GM10266 (cell line): Measurements from ENCODE around the gene TPRG1.
A peak's percentile ranks its signal among the peaks of the same experiment; 100 is the strongest.

Experiments
- DNase-seq: peaks from one replicate; pipeline ENCODE4 v3.0.0; 2012; ENCODE audit errors: extremely low spot score
- TF ChIP-seq, protein P1 (sequence below): IDR thresholded peaks from 2 replicates; pipeline ENCODE4 v1.5.1; 2012; ENCODE audit warnings: mild to moderate bottlenecking, low read depth; ENCODE audit not compliant: control insufficient read depth, insufficient read depth; ENCODE audit errors: missing control alignments

TPRG1 gene

DNA sequence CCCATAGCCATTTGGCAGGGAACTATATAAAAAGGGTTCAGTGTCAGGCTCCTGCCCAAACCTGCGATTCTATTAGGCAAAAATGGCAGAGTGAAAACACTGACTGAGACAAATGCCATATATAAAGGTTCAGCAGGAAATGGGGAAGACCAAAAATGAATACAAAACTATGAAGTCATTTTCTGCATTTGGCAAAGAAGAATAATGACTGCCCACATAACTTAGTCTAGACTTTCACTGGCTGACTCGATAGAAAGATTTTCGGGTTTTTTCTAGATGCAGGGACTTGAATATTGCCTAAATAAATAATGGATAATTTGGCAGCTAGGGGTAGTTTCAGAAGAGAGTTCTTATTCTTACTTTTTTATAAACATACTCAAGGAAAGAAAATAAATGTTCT, 178.0 kb downstream of the TPRG1 start:
- TF ChIP-seq, protein P1, sequence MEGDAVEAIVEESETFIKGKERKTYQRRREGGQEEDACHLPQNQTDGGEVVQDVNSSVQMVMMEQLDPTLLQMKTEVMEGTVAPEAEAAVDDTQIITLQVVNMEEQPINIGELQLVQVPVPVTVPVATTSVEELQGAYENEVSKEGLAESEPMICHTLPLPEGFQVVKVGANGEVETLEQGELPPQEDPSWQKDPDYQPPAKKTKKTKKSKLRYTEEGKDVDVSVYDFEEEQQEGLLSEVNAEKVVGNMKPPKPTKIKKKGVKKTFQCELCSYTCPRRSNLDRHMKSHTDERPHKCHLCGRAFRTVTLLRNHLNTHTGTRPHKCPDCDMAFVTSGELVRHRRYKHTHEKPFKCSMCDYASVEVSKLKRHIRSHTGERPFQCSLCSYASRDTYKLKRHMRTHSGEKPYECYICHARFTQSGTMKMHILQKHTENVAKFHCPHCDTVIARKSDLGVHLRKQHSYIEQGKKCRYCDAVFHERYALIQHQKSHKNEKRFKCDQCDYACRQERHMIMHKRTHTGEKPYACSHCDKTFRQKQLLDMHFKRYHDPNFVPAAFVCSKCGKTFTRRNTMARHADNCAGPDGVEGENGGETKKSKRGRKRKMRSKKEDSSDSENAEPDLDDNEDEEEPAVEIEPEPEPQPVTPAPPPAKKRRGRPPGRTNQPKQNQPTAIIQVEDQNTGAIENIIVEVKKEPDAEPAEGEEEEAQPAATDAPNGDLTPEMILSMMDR, result no peak
- peak; percentile 49 for DNase-seq

DNA sequence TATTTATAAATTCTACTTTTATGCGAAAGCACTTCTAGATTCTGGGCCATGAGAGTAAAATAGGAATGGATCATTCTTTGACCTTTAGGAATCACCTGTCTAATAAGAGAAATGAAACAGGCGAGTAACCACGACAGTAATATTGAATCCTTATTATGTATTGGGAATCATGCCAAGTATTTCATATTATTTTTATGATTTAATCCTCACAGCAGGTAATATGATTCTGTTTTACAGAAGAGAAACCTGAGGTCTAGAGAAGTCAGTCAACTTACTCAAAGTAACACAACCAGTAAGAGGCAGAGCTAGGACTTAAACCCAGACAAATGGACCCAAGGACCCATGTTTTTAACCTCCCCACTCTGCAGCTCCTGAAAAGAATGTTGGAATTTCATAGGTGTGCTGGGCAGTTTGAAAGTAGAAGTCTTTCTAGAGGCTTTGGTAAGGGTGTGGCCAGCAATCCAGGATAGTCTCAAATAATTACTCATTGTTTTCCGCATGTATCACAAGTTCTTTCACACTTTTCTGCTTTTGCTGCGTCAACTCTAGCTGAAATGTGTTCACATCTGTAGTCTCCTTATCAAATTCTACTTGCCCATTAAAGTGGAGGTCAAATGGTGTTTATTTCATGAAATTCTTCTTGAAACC, 181.7 kb downstream of the TPRG1 start:
- no peak for DNase-seq
- TF ChIP-seq, protein P1, result no peak

DNA sequence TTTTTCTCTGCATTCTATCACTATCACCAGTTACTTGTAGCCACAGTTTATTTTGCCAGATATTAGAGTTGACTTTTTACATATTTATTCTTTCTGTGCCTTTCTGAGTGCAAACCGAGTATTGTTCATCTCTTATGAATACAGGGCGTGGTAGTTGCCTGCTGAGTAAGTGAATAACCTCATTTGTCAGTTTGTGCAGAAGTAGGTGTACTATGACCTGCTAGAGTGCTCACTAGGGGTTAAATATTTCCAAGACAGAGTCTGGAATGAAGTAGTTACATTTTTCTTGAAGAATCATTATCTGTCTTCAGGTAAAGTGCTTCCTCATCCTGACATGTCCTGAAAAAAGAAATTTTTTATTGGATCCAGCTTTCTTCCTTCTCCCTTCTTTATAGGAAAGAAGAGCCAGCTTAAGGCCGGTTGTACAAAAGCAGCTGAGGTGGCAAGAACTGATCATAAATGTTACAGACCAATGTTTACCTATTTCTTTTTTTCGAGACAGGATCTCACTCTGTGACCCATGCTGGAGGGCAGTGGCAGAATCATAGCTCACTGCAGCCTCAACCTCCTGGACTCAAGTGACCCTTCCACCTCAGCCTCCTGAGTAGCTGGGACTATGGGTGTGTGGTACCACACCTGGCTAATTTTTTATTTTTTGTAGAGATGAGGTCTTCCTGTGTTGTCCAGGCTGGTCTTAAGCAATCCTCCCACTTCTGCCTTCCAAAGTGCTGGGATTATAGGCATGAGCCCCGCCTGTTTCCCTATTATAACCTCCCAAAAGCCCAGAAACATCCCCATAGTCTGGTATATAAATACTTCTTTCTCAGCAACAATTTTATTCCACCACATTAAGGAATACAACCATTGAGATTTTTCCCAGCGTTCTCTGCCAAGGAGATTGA, 182.5 kb downstream of the TPRG1 start:
- TF ChIP-seq, protein P1, result no peak
- no peak for DNase-seq

DNA sequence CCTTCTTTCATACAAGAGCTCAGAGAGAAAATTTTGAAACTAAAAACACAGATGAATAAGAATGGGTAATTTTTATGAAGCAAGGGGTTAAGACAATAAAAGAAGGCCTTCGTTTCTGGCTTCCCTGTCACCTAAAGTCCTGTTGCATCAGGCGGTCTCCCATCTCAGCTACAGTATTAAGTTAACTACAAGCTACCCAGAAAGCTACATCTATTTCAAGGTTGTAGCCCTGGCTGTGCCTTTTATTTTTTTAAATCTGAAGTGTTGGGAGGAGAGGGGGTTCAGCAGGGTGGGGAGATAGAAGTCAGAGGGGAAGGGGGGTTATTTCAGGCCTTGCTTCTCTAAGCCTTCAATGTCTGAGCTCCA, 183.3 kb downstream of the TPRG1 start:
- TF ChIP-seq, protein P1, result no peak
- DNase-seq, result no peak

DNA sequence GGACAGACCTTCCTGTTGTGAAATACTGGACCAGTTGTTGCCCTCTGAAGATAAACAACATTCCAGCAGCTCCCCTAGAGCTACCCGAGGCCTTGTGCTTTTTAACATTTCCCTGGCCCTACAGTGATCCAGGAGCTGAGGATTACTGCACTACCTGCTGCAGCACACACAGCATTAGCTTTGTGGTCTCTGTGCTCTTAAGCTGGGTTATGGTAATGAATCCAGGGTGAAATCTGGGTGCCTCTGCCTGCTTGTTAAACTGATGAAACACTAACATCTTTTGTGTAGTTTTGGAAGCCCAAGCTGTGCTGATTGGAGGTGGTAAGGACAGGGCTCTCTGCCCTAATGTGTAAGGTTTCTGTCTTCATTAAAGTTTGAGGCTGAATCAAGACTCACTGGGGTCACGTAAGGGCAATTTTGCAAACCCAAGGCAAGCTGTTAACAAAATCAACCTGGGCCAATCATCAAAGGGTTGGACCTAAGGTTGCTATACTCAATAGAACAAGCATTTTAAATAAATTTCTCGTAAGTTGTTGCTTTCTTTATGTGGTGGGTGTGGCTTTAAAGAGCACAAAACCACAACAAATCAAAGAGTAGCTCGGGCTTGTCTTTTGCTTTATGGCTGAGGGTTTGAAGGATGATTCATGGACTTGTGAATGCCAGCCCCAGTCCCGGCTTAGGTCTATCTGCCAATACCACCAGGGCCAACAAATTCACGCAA, 183.9 kb downstream of the TPRG1 start:
- DNase-seq, result no peak
- TF ChIP-seq, protein P1, result no peak

DNA sequence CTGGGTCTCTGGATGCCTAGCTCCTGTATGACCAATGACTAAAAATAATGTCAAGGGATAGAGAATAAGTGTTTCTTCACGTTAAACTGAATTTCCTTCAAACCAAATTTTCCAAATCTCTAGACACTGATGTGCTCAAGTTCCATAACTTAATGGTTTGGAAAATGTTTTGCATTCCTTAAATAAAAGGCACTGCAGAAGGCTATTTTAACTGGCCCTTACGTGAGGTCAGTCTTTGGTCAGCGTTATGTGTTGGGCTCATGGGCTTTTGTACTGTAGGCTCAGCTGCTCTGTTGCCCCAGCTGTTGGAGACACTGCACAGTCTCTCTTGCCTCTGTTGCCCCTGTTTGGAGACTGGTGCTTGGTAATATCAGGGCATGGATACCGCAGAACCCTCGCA, 188.5 kb downstream of the TPRG1 start:
- no peak for DNase-seq
- TF ChIP-seq, protein P1, result no peak
